Mesothelial cell of epicardium (in vitro differentiated cells): ENCODE results near the gene CBY2. TPM values are rescaled to one million over a fixed set of nuclear protein-coding genes. Genes with fewer than 3 reads are reported as not detected.

Experiments used
- DNase-seq, 2 experiments: peaks; one replicate each; pipeline ENCODE4 v3.0.0; 2021; ENCODE audit warnings: low spot score in 2 of 2; ENCODE audit not compliant: unreplicated experiment in 2 of 2
- H3K27ac Mint-ChIP-seq: 2 replicates; pipeline ENCODE4 v1.8.0; 2021; ENCODE audit warnings: mixed read lengths
- H3K27me3 Mint-ChIP-seq: 2 replicates; pipeline ENCODE4 v1.8.0; 2021; ENCODE audit warnings: low read depth, mixed read lengths
- H3K36me3 Mint-ChIP-seq: 2 replicates; pipeline ENCODE4 v1.8.0; 2021; ENCODE audit warnings: mixed read lengths
- H3K4me1 Mint-ChIP-seq: 2 replicates; pipeline ENCODE4 v1.8.0; 2021; ENCODE audit warnings: mixed read lengths
- H3K4me3 Mint-ChIP-seq: 2 replicates; pipeline ENCODE4 v1.8.0; 2021; ENCODE audit warnings: mild to moderate bottlenecking, moderate library complexity, mixed read lengths
- H3K9me3 Mint-ChIP-seq: 2 replicates; pipeline ENCODE4 v1.8.0; 2021; ENCODE audit warnings: mixed read lengths
- CTCF ChIP-seq: fragments of 200-600 bp; sonication (generic); IDR thresholded peaks from one replicate; pipeline ENCODE4 v1.5.0; 2021; ENCODE audit warnings: antibody characterized with exemption; ENCODE audit not compliant: unreplicated experiment
- total RNA-seq: library from RNA; stranded (reverse); gene quantifications from 3 replicates; pipeline ENCODE4 v1.2.1, GENCODE V29; 2021

CBY2 gene
- total RNA-seq, 1 donor from 2014 or later, result not detected

GRCh38 chr13:45717349-45717748, 15.2 kb downstream of the CBY2 start:
- H3K9me3 Mint-ChIP-seq, result peaks cover 1% of the 10 kb centered on the region
- no peaks in the 10 kb centered on the region for H3K36me3 Mint-ChIP-seq
- H3K4me1 Mint-ChIP-seq, result peaks cover 12% of the 10 kb centered on the region
- TF ChIP-seq CTCF, result no peak
- H3K27me3 Mint-ChIP-seq, result peaks cover 12% of the 10 kb centered on the region
- no peak overlapping the region for H3K27ac Mint-ChIP-seq
- no peak for DNase-seq
- H3K4me3 Mint-ChIP-seq, result no peak overlapping the region

DNA sequence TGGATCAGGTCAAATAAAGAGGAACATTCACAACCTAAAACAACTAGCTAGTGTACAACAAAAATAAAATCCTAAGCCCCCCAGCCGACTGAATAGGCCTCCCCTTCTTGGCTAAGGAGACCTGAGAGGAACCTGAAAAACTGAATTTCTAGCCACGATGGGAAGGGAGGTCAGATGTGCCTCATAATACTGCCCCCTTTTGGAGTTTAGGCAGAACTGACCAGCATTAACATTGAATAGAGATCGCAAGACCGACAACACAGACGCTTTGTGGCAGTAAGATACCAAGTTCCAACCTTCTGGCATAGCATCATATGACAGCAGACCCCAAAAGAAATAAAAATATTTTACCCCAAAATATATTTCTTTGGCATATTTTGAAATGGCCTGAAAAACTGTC, 15.9 kb downstream of the CBY2 start:
- Mint-ChIP-seq H3K36me3 (no peaks in the 10 kb centered on the region), H3K27me3 (peaks cover 12% of the 10 kb centered on the region), H3K4me1 (peaks cover 12% of the 10 kb centered on the region), H3K4me3 (no peak overlapping the region), H3K27ac (no peak overlapping the region), H3K9me3 (no peaks in the 10 kb centered on the region)
- TF ChIP-seq CTCF, result peak; percentile 39
- no peak for DNase-seq

DNA sequence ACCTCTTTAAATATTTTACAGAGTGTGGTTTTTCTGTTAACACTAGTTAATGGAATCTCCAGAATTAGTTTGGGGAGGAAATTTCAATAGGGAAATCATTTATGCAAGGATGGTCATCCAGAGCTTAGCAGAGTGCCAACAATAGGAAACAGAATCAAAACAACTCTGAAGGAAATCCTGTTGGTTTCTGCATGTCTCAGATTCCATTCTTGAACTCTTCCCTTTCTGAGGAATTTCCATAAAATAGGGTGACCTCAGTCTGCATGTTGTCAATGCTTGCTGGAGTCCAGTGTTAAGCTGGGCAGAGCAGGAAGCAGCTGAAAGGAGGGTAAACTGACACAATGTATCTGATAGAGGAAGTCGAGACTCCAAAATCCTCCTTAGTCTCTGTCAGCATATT, 16.9 kb downstream of the CBY2 start:
- no peak for TF ChIP-seq CTCF
- DNase-seq, result no peak
- no peak overlapping the region for H3K4me3 Mint-ChIP-seq
- H3K27me3 Mint-ChIP-seq, result peaks cover 16% of the 10 kb centered on the region
- no peak overlapping the region for H3K27ac Mint-ChIP-seq
- H3K9me3 Mint-ChIP-seq, result no peaks in the 10 kb centered on the region
- peaks cover 12% of the 10 kb centered on the region for H3K4me1 Mint-ChIP-seq
- no peaks in the 10 kb centered on the region for H3K36me3 Mint-ChIP-seq

DNA sequence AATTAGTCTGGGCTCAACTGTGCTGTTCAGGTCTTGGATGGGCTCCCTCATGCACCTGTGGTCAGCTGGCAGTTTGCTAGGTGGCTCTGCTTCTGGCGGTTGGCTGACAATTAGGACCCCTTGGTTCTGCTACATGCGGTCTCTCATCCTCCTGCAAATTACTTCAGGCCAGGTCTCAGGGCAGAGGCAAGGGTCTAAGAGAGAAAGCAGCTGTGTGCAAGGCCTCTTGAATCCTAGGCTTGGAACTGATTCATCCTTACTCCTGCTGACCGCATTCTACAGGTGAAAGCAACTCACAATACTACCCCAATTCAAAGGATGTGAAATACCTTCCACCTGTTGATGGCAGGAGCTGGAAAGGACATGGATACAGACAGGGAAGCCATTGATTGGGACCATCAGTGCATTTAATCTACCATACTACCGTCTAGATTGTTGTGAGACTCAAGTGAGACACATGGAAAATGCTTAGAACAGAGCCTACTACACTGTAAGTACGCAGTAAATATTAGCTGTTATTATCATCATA, 19.1 kb downstream of the CBY2 start:
- Mint-ChIP-seq H3K4me3 (no peak overlapping the region), H3K27ac (no peak overlapping the region), H3K4me1 (peaks cover 12% of the 10 kb centered on the region), H3K27me3 (peaks cover 13% of the 10 kb centered on the region), H3K9me3 (no peaks in the 10 kb centered on the region), H3K36me3 (no peaks in the 10 kb centered on the region)
- DNase-seq, result no peak
- no peak for TF ChIP-seq CTCF

GRCh38 chr13:45723798-45724197, 21.7 kb downstream of the CBY2 start:
- H3K27ac Mint-ChIP-seq, result no peak overlapping the region
- H3K4me3 Mint-ChIP-seq, result no peak overlapping the region
- no peak for DNase-seq
- no peaks in the 10 kb centered on the region for H3K36me3 Mint-ChIP-seq
- H3K9me3 Mint-ChIP-seq, result no peaks in the 10 kb centered on the region
- H3K4me1 Mint-ChIP-seq, result peaks cover 2% of the 10 kb centered on the region
- H3K27me3 Mint-ChIP-seq, result peaks cover 19% of the 10 kb centered on the region
- no peak for TF ChIP-seq CTCF

DNA sequence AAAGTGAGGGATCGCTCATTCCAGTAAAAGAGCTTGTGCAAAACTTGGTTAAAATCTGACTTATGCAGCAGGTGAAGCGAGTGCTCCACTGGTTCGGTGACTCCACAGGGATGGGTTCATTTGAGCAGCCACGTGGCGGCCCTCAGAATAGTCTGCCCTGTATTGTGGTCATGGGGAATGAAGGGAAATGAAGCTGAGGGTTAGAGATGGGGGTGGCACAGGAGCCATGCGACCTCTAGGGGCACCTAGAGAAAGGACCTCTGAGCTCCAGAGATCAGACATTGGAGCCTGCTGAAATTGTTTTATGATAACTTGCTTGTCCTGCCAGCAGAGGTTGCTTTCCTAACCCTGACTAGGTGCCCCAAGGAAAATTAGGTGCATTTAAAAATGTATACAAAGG, 26.6 kb downstream of the CBY2 start:
- H3K4me3 Mint-ChIP-seq, result no peak overlapping the region
- H3K9me3 Mint-ChIP-seq, result no peaks in the 10 kb centered on the region
- no peaks in the 10 kb centered on the region for H3K36me3 Mint-ChIP-seq
- H3K27ac Mint-ChIP-seq, result no peak overlapping the region
- TF ChIP-seq CTCF, result no peak
- no peak for DNase-seq
- peaks cover 42% of the 10 kb centered on the region for H3K27me3 Mint-ChIP-seq
- H3K4me1 Mint-ChIP-seq, result no peaks in the 10 kb centered on the region
